Thyroid gland (tissue), 4 donors: ENCODE measurements around the gene RIPOR1.

ENCODE experiments used
- POLR2A ChIP-seq, 2 donors: fragments of 450-650 bp; IDR thresholded peaks; one replicate each; pipeline ENCODE4 v1.6.1; 2017; ENCODE audit warnings: antibody characterized with exemption in 2 of 2, mild to moderate bottlenecking in 2 of 2, moderate library complexity in 1 of 2
- TF ChIP-seq, protein P1 (sequence below), 6 experiments: fragments of 200-600 bp in 3 of 6; fragments of 450-650 bp in 3 of 6; sonication (generic) in 3 of 6; IDR thresholded peaks; one replicate each; pipeline ENCODE4 v1.5.1; 2016 to 2019; ENCODE audit warnings: antibody characterized with exemption in 6 of 6, mild to moderate bottlenecking in 2 of 6, inconsistent platforms in 1 of 6, moderate library complexity in 1 of 6

DNA sequence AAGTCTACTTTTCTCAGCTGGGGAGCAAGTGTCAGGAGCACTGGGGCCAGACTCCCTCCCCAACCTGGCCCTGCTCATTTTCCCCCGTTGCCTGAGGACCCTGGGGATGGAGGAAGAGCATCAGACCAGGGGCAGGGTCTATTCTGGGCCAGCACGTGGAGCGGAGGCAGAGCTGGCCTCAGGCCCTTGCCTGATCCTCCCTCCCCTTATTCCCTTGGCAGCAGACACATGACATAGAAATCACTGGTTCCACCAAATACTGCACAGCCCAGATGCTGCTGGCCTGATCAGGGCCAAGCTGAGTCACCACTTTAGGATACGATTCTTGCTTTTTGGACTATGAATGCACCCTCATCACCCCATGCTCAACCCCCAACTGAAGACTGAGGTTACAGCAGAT lies 29.5 kb upstream of the RIPOR1 start:
- TF ChIP-seq, protein P1, sequence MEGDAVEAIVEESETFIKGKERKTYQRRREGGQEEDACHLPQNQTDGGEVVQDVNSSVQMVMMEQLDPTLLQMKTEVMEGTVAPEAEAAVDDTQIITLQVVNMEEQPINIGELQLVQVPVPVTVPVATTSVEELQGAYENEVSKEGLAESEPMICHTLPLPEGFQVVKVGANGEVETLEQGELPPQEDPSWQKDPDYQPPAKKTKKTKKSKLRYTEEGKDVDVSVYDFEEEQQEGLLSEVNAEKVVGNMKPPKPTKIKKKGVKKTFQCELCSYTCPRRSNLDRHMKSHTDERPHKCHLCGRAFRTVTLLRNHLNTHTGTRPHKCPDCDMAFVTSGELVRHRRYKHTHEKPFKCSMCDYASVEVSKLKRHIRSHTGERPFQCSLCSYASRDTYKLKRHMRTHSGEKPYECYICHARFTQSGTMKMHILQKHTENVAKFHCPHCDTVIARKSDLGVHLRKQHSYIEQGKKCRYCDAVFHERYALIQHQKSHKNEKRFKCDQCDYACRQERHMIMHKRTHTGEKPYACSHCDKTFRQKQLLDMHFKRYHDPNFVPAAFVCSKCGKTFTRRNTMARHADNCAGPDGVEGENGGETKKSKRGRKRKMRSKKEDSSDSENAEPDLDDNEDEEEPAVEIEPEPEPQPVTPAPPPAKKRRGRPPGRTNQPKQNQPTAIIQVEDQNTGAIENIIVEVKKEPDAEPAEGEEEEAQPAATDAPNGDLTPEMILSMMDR (IDR thresholded peaks at IDR 0.05) = no peak
- TF ChIP-seq POLR2A (IDR thresholded peaks at IDR 0.05) = no peak
